ACC112 (cell line): ENCODE measurements around the gene SLC6A11.

Experiments
- H2AFZ ChIP-seq: fragments of 200-600 bp; sonication (generic); one replicate; pipeline ENCODE4 v1.6.0; 2017; ENCODE audit warnings: antibody characterized with exemption, low read length; ENCODE audit not compliant: unreplicated experiment
- H3K27ac ChIP-seq: fragments of 200-600 bp; sonication (generic); 2 replicates; pipeline ENCODE4 v1.5.1; 2014; ENCODE audit warnings: low read depth, mild to moderate bottlenecking, antibody characterized with exemption, low read length, moderate library complexity
- H3K27me3 ChIP-seq: fragments of 200-600 bp; sonication (generic); 2 replicates; pipeline ENCODE4 v1.6.1; 2014; ENCODE audit warnings: mild to moderate bottlenecking, antibody characterized with exemption, low read length, moderate library complexity, mixed read lengths; ENCODE audit not compliant: insufficient read depth
- H3K36me3 ChIP-seq: fragments of 200-600 bp; sonication (generic); 2 replicates; pipeline ENCODE4 v1.6.1; 2016; ENCODE audit warnings: mild to moderate bottlenecking, antibody characterized with exemption, low read length, moderate library complexity, mixed read lengths; ENCODE audit not compliant: insufficient read depth
- H3K4me1 ChIP-seq: fragments of 200-600 bp; sonication (generic); one replicate; pipeline ENCODE4 v1.6.1; 2016; ENCODE audit warnings: low read length, mixed read lengths; ENCODE audit not compliant: insufficient read depth, unreplicated experiment, control insufficient read depth
- H3K4me3 ChIP-seq: fragments of 200-600 bp; sonication (generic); 2 replicates; pipeline ENCODE4 v1.5.1; 2014; ENCODE audit warnings: mild to moderate bottlenecking, low read depth, low read length
- H3K79me2 ChIP-seq: fragments of 200-600 bp; sonication (generic); one replicate; pipeline ENCODE4 v1.6.0; 2016; ENCODE audit warnings: low read length; ENCODE audit not compliant: control insufficient read depth, unreplicated experiment, insufficient read depth

Gene SLC6A11

GRCh38 chr3:10775828-10776227, 40.2 kb upstream of the SLC6A11 start:
- no peak overlapping the region for H2AFZ ChIP-seq
- H3K4me1 ChIP-seq = peaks cover 5% of the 10 kb centered on the region
- H3K36me3 ChIP-seq = no peaks in the 10 kb centered on the region
- no peaks in the 10 kb centered on the region for H3K79me2 ChIP-seq
- peaks cover 69% of the 10 kb centered on the region for H3K27me3 ChIP-seq
- H3K4me3 ChIP-seq = no peak overlapping the region
- H3K27ac ChIP-seq = no peak overlapping the region

GRCh38 chr3:10777627-10778026, 38.4 kb upstream of the SLC6A11 start:
- Histone ChIP-seq H2AFZ (no peak overlapping the region), H3K4me3 (no peak overlapping the region), H3K27ac (no peak overlapping the region), H3K27me3 (peaks cover 63% of the 10 kb centered on the region), H3K36me3 (no peaks in the 10 kb centered on the region), H3K4me1 (no peaks in the 10 kb centered on the region), H3K79me2 (no peaks in the 10 kb centered on the region)

GRCh38 chr3:10778492-10779292, 37.3 kb upstream of the SLC6A11 start:
- Histone ChIP-seq H3K27ac (no peak overlapping the region), H3K4me3 (no peak overlapping the region), H3K4me1 (no peaks in the 10 kb centered on the region), H3K36me3 (no peaks in the 10 kb centered on the region), H2AFZ (no peak overlapping the region), H3K27me3 (peaks cover 52% of the 10 kb centered on the region), H3K79me2 (no peaks in the 10 kb centered on the region)

- Histone ChIP-seq H3K27me3 (peaks cover 46% of the 10 kb centered on the region), H2AFZ (no peak overlapping the region), H3K36me3 (no peaks in the 10 kb centered on the region), H3K4me3 (no peak overlapping the region), H3K79me2 (no peaks in the 10 kb centered on the region), H3K27ac (no peak overlapping the region), H3K4me1 (no peaks in the 10 kb centered on the region)
These were observed 36.7 kb upstream of the SLC6A11 start for GRCh38 chr3:10779293-10779805.

GRCh38 chr3:10780243-10780642, 35.8 kb upstream of the SLC6A11 start:
- Histone ChIP-seq H2AFZ (no peak overlapping the region), H3K27ac (no peak overlapping the region), H3K4me3 (no peak overlapping the region), H3K27me3 (peaks cover 46% of the 10 kb centered on the region), H3K4me1 (no peaks in the 10 kb centered on the region), H3K79me2 (no peaks in the 10 kb centered on the region), H3K36me3 (no peaks in the 10 kb centered on the region)

GRCh38 chr3:10780922-10781321, 35.1 kb upstream of the SLC6A11 start:
- Histone ChIP-seq H3K79me2 (no peaks in the 10 kb centered on the region), H3K4me1 (no peaks in the 10 kb centered on the region)

GRCh38 chr3:10781981-10782380, 34.0 kb upstream of the SLC6A11 start:
- Histone ChIP-seq H3K36me3 (no peaks in the 10 kb centered on the region), H3K4me3 (no peak overlapping the region), H3K79me2 (no peaks in the 10 kb centered on the region), H3K4me1 (no peaks in the 10 kb centered on the region), H2AFZ (no peak overlapping the region), H3K27me3 (peaks cover 40% of the 10 kb centered on the region), H3K27ac (no peak overlapping the region)

More at GRCh38 chr3:10780922-10781321, 35.1 kb upstream of the SLC6A11 start:
- H3K27me3 ChIP-seq = peaks cover 40% of the 10 kb centered on the region
- H3K27ac ChIP-seq = no peak overlapping the region
- H3K36me3 ChIP-seq = no peaks in the 10 kb centered on the region
- H3K4me3 ChIP-seq = no peak overlapping the region
- H2AFZ ChIP-seq = no peak overlapping the region

GRCh38 chr3:10783360-10784351, 32.4 kb upstream of the SLC6A11 start:
- H3K27ac ChIP-seq = no peak overlapping the region
- peaks cover 44% of the 10 kb centered on the region for H3K27me3 ChIP-seq
- no peaks in the 10 kb centered on the region for H3K36me3 ChIP-seq
- no peaks in the 10 kb centered on the region for H3K79me2 ChIP-seq
- no peak overlapping the region for H3K4me3 ChIP-seq
- H2AFZ ChIP-seq = no peak overlapping the region
- no peaks in the 10 kb centered on the region for H3K4me1 ChIP-seq

- Histone ChIP-seq H3K27ac (no peak overlapping the region), H3K4me1 (no peaks in the 10 kb centered on the region), H3K4me3 (no peak overlapping the region), H3K36me3 (no peaks in the 10 kb centered on the region), H3K79me2 (no peaks in the 10 kb centered on the region), H3K27me3 (peaks cover 53% of the 10 kb centered on the region), H2AFZ (no peak overlapping the region)
These were observed 29.4 kb upstream of the SLC6A11 start for GRCh38 chr3:10786640-10787039.

- Histone ChIP-seq H3K4me1 (no peaks in the 10 kb centered on the region), H3K36me3 (no peaks in the 10 kb centered on the region), H3K79me2 (no peaks in the 10 kb centered on the region), H3K4me3 (no peak overlapping the region), H3K27ac (no peak overlapping the region), H2AFZ (no peak overlapping the region), H3K27me3 (peaks cover 71% of the 10 kb centered on the region)
These were observed 27.6 kb upstream of the SLC6A11 start for GRCh38 chr3:10788451-10788850.
